GM23248 (cell line): ENCODE data around the gene CA5A. TPM values are rescaled to one million over a fixed set of nuclear protein-coding genes. Genes with fewer than 3 reads are reported as not detected.
A peak's percentile ranks its signal among the peaks of the same experiment; 100 is the strongest.

Experiments used
- DNase-seq: peaks from one replicate; pipeline ENCODE4 v3.0.0-alpha.2; 2015
- H2AFZ ChIP-seq: fragments of 200-600 bp; sonication (generic); 2 replicates; pipeline ENCODE4 v1.6.1; 2016; ENCODE audit warnings: antibody characterized with exemption
- H3F3A ChIP-seq: fragments of 200-600 bp; sonication (generic); 2 replicates; pipeline ENCODE4 v1.6.1; 2016; ENCODE audit warnings: mild to moderate bottlenecking, antibody characterized with exemption, mixed run types; ENCODE audit not compliant: insufficient read depth
- H3K27ac ChIP-seq: fragments of 200-600 bp; sonication (generic); 2 replicates; pipeline ENCODE4 v1.5.1; 2016; ENCODE audit warnings: mild to moderate bottlenecking
- H3K27me3 ChIP-seq: fragments of 200-600 bp; sonication (generic); replicated peaks from 2 replicates; pipeline ENCODE4 v1.6.1; 2016; ENCODE audit warnings: mild to moderate bottlenecking; ENCODE audit not compliant: insufficient read depth
- H3K36me3 ChIP-seq: fragments of 200-600 bp; sonication (generic); 2 replicates; pipeline ENCODE4 v1.6.1; 2016; ENCODE audit warnings: low read depth, mild to moderate bottlenecking
- H3K4me1 ChIP-seq: fragments of 200-600 bp; sonication (generic); 2 replicates; pipeline ENCODE4 v1.6.1; 2016; ENCODE audit warnings: mild to moderate bottlenecking; ENCODE audit not compliant: insufficient read depth
- H3K4me2 ChIP-seq: fragments of 200-600 bp; sonication (generic); one replicate; pipeline ENCODE4 v1.6.1; 2016; ENCODE audit warnings: mild to moderate bottlenecking; ENCODE audit not compliant: unreplicated experiment
- H3K4me3 ChIP-seq: fragments of 200-600 bp; sonication (generic); 2 replicates; pipeline ENCODE4 v1.5.1; 2016; ENCODE audit warnings: mild to moderate bottlenecking
- H3K79me2 ChIP-seq: fragments of 200-600 bp; sonication (generic); 2 replicates; pipeline ENCODE4 v1.6.1; 2016; ENCODE audit warnings: mild to moderate bottlenecking; ENCODE audit not compliant: insufficient read depth
- H3K9ac ChIP-seq: fragments of 200-600 bp; sonication (generic); 2 replicates; pipeline ENCODE4 v1.6.1; 2016; ENCODE audit warnings: mild to moderate bottlenecking
- H3K9me2 ChIP-seq: fragments of 200-600 bp; sonication (generic); 2 replicates; pipeline ENCODE4 v1.6.1; 2016; ENCODE audit warnings: mixed run types, mild to moderate bottlenecking, moderate library complexity; ENCODE audit not compliant: insufficient read depth
- H3K9me3 ChIP-seq: fragments of 200-600 bp; sonication (generic); one replicate; pipeline ENCODE4 v1.6.1; 2017; ENCODE audit warnings: low read depth
- H4K20me1 ChIP-seq: fragments of 200-600 bp; sonication (generic); 2 replicates; pipeline ENCODE4 v1.6.0; 2016; ENCODE audit not compliant: insufficient read depth
- EZH2 ChIP-seq: fragments of 200-600 bp; sonication (generic); IDR thresholded peaks from 2 replicates; pipeline ENCODE4 v1.6.1; 2018; ENCODE audit warnings: antibody characterized with exemption, mild to moderate bottlenecking; ENCODE audit not compliant: insufficient read depth, poor library complexity, severe bottlenecking
- EZH2phosphoT487 ChIP-seq: fragments of 200-600 bp; sonication (generic); IDR thresholded peaks from 2 replicates; pipeline ENCODE4 v1.6.1; 2018; ENCODE audit warnings: antibody characterized with exemption, moderate library complexity, mild to moderate bottlenecking, low read depth; ENCODE audit not compliant: insufficient read depth
- WGBS, 2 experiments: methylation state at CpG; one replicate each; pipeline ENCODE4 v1.1.6; 2015 to 2017; ENCODE audit warnings: low lambda C conversion rate in 2 of 2, low coverage in 1 of 2; ENCODE audit errors: missing lambda C conversion rate in 2 of 2; 5-methylcytosine and 5-hydroxymethylcytosine counted together
- in situ Hi-C: fragments of 300-500 bp; cut with MboI; formaldehyde crosslinking; loops from 2 replicates; pipeline ENCODE4 v1.15.0; 2020
- polyA plus RNA-seq: library from polyadenylated mRNA; unstranded; fragments of >200 nt; fragmentation: Nextera tagmentation; extraction: Ambion mirVana; gene quantifications from 2 replicates; pipeline ENCODE4 v1.2.1, GENCODE V29; 2016
- total RNA-seq: library from RNA; depleted of rRNA; stranded (reverse); fragments of >200 nt; shearing (Covaris generic); gene quantifications from 2 replicates; pipeline ENCODE4 v1.2.3, GENCODE V29; 2014

The CA5A gene
- total and polyA plus RNA-seq, 2 experiments from 2014 or later = not detected

DNA sequence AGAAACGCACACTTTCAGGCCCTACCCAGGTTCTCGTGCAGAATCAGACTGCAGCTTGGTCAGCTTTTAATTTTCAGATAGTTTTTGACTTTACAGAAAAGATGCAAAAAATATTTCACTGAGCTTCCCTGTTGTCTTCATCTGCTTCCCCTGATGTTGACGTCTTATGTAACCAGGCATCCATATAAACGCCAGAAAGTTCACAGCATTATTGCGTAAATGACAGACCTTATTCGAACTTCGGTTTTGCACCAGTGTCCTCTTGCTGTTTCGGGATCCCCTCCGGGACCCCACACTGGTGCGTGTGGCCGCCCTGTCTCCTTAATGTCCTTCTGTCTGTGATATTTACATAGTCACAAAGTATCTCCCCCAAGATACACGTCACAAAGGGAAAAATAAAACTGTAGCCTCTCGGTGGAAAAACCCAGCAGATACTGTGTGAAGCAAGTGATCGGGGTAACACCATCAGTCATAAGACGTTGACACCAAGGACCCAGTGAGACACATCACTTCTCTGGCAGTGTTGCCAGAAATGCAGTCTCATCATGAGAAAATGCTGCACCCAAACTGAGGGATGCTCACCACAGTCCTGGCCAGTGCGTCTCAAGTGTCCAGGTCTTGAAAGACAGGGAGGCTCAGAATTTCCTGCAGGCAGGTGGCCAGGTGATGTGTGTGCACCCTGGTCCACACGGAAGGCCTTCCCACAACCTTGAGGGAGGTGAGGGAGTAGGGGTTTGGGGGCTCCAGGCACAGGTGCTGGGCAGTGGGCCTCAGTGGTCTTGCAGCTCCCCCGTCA lies 19.2 kb upstream of the CA5A start:
- Histone ChIP-seq H3K36me3 (no peaks in the 10 kb centered on the region; the same call in 1 of the 2 replicates), H3K27me3 (no peaks in the 10 kb centered on the region), H3K4me2 (peak overlapping the region; percentile 18), H3F3A (no peaks in the 10 kb centered on the region), H3K9ac (peak overlapping the region; percentile 41), H3K9me3 (no peaks in the 10 kb centered on the region), H2AFZ (no peak overlapping the region), H3K27ac (peak overlapping the region; percentile 34), H3K79me2 (peaks cover 89% of the 10 kb centered on the region), H3K9me2 (no peaks in the 10 kb centered on the region), H4K20me1 (no peaks in the 10 kb centered on the region), H3K4me3 (no peak overlapping the region), H3K4me1 (peaks cover 12% of the 10 kb centered on the region)
- in situ Hi-C loops = no loop called here
- TF ChIP-seq EZH2phosphoT487 = no peak
- no peak for TF ChIP-seq EZH2
- 70 to 71% methylated on average over 18 of the region's 18 CpGs for WGBS, 2 experiments
- DNase-seq = peak; percentile 75

DNA sequence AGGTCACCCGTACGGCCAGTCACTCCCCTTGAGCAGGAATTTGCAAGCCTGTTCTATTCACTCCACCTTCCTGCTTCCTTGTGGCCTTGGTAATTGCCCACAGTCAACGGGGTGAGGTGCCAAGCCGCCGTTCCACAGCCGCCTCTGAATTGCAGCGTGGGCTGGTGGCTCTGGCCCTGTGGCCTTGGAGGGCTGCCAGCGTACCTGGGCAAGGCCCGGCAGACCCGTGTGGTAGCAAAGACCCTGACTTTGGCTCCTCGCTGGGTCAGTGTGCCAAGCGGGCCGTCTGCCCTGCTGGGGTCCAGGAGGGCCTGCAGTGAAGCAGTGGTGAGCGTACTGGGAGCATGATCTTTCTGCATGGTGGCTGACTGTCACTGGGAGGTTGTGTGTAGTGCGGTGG lies 18.5 kb upstream of the CA5A start:
- Histone ChIP-seq H3K9me3 (no peaks in the 10 kb centered on the region), H3K4me2 (no peak overlapping the region), H3K36me3 (no peaks in the 10 kb centered on the region; the same call in 1 of the 2 replicates), H3K4me1 (peaks cover 12% of the 10 kb centered on the region), H3K79me2 (peaks cover 83% of the 10 kb centered on the region), H3K27ac (no peak overlapping the region), H3K9ac (peak overlapping the region; percentile 41; the same call in 1 of the 2 replicates), H4K20me1 (no peaks in the 10 kb centered on the region), H3F3A (no peaks in the 10 kb centered on the region), H3K4me3 (no peak overlapping the region), H3K9me2 (no peaks in the 10 kb centered on the region), H3K27me3 (no peaks in the 10 kb centered on the region), H2AFZ (no peak overlapping the region)
- in situ Hi-C loops = no loop called here
- WGBS, 2 experiments = 78% methylated on average over 14 to 15 of the region's 15 CpGs
- TF ChIP-seq EZH2 (no peak), EZH2phosphoT487 (no peak)
- DNase-seq = no peak

DNA sequence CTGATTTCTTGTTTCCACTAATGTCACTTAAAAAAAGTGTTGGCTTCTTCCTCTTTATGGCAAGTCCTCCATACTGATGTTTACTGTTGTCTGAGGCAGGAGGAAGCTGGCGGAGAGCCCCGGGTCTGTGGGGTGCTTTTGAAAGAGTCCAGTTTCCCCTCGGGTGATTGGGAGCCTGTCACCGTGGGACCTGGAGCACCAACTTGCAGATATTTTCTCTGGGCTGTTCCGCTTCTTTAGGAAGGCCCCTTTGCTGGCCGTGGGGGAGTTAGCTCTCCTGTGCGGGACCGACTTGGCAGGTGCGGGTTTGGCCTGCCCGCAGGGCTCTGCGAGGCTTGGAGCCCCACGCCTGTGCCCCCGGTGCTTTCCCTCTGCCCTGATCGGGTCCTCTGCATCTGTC lies 18.0 kb upstream of the CA5A start:
- H4K20me1 ChIP-seq = no peaks in the 10 kb centered on the region
- H3K9me3 ChIP-seq = no peaks in the 10 kb centered on the region
- H3K27me3 ChIP-seq = no peaks in the 10 kb centered on the region
- in situ Hi-C loops = no loop called here
- H2AFZ ChIP-seq = no peak overlapping the region
- no peaks in the 10 kb centered on the region; the same call in 1 of the 2 replicates for H3K36me3 ChIP-seq
- H3K27ac ChIP-seq = peak overlapping the region; percentile 85; the same call in 1 of the 2 replicates
- no peaks in the 10 kb centered on the region for H3K9me2 ChIP-seq
- TF ChIP-seq EZH2phosphoT487 (no peak), EZH2 (no peak)
- H3K4me2 ChIP-seq = no peak overlapping the region
- DNase-seq = no peak
- H3K4me1 ChIP-seq = peaks cover 12% of the 10 kb centered on the region
- H3F3A ChIP-seq = no peaks in the 10 kb centered on the region
- peaks cover 78% of the 10 kb centered on the region for H3K79me2 ChIP-seq
- no peak overlapping the region for H3K4me3 ChIP-seq
- WGBS, 2 experiments = 92 to 95% methylated on average over 14 of the region's 14 CpGs
- H3K9ac ChIP-seq = peak overlapping the region; percentile 100

GRCh38 chr16:87953308-87954215 lies 17.2 kb upstream of the CA5A start:
- DNase-seq = peak; percentile 14
- H3K27me3 ChIP-seq = no peaks in the 10 kb centered on the region
- no peaks in the 10 kb centered on the region for H3K9me3 ChIP-seq
- H3K27ac ChIP-seq = peak overlapping the region; percentile 85
- H3K79me2 ChIP-seq = peaks cover 70% of the 10 kb centered on the region
- in situ Hi-C loops = no loop called here
- peak overlapping the region; percentile 23 for H3K4me2 ChIP-seq
- H2AFZ ChIP-seq = no peak overlapping the region
- WGBS, 2 experiments = 65 to 68% methylated on average over 15 of the region's 15 CpGs
- H3K4me1 ChIP-seq = peaks cover 12% of the 10 kb centered on the region
- no peaks in the 10 kb centered on the region; the same call in 1 of the 2 replicates for H3K36me3 ChIP-seq
- H3F3A ChIP-seq = no peaks in the 10 kb centered on the region
- no peak overlapping the region for H3K4me3 ChIP-seq
- TF ChIP-seq EZH2 (no peak), EZH2phosphoT487 (no peak)
- no peaks in the 10 kb centered on the region for H4K20me1 ChIP-seq
- H3K9ac ChIP-seq = peak overlapping the region; percentile 100
- H3K9me2 ChIP-seq = no peaks in the 10 kb centered on the region
